Left kidney (tissue), 8 donors: ENCODE measurements around the gene ADAMTS19. TPM values are rescaled to one million over a fixed set of nuclear protein-coding genes. Genes with fewer than 3 reads are reported as not detected.
"Not testable (repeated sequence)": the region's sequence is repeated elsewhere in the genome, so short reads cannot be mapped to it uniquely, and the experiment has no call there.

Experiments
- DNase-seq: peaks from one replicate; pipeline ENCODE4 v3.0.0-alpha.2; 2013
- long read RNA-seq, 8 donors: transcript quantifications; one replicate each; lab custom pipeline, GENCODE V29; 2026
- polyA plus RNA-seq: library from polyadenylated mRNA; unstranded; fragments of 120-200 nt; gene quantifications from one replicate; pipeline ENCODE4 v1.2.1, GENCODE V29; 2013; ENCODE audit not compliant: insufficient read length

The ADAMTS19 gene
- polyA plus RNA-seq, result 6.8 TPM
- long read RNA-seq, donor 1, result 0 reads
- long read RNA-seq, donor 2, result 0 reads
- long read RNA-seq, donor 3, result 0 reads
- long read RNA-seq, donor 4, result 0 reads
- long read RNA-seq, donor 5, result 0 reads
- long read RNA-seq, donor 6, full-length matches to known transcripts, result 1 of 1 reads
- long read RNA-seq, donor 6, partial matches to known transcripts, result 0 of 1 reads
- long read RNA-seq, donor 6, other reads (novel, unspliced or antisense), result 0 of 1 reads
- long read RNA-seq, donor 7, result 0 reads
- long read RNA-seq, donor 8, result 0 reads

GRCh38 chr5:129459777-129460671 is at the start of gene ADAMTS19:
ADAMTS19 (plus strand) TSS chr5:129460298; CDS start chr5:129460392, 94 bp downstream.
- DNase-seq, result peak; percentile 30

- no peak for DNase-seq
These were observed 49.6 kb upstream of the ADAMTS19 start for GRCh38 chr5:129410488-129410887.

GRCh38 chr5:129412721-129413120 is 47.4 kb upstream of the ADAMTS19 start:
- no peak for DNase-seq

GRCh38 chr5:129413570-129413969 is 46.5 kb upstream of the ADAMTS19 start:
- DNase-seq, result no peak

DNA sequence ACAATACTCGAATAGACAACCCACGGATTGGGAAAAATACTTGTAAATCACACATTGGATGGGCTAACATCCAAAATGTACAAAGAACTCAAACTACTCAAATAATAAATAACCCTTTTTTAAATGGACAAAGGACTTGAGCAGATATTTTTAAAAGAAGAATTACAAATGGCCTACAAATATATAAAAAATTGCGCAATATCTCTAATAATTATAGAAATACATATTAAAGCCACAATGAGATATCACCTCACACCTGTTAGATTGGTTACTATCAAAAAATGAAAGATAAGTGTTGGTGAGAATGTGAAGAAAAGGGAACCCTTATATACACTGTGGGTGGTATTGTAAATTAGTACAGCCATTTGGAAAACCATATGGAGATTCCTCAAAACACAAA is 40.8 kb upstream of the ADAMTS19 start:
- DNase-seq, result no peak

GRCh38 chr5:129425031-129425430 is 35.1 kb upstream of the ADAMTS19 start:
- no peak for DNase-seq

- no peak for DNase-seq
These were observed 34.0 kb upstream of the ADAMTS19 start for GRCh38 chr5:129426071-129426470.

GRCh38 chr5:129428636-129429035 is 31.5 kb upstream of the ADAMTS19 start:
- DNase-seq, result not testable (repeated sequence)

- DNase-seq, result no peak
These were observed 28.7 kb upstream of the ADAMTS19 start for GRCh38 chr5:129431406-129431805.

- DNase-seq, result no peak
These were observed 21.8 kb upstream of the ADAMTS19 start for GRCh38 chr5:129438322-129438721.

DNA sequence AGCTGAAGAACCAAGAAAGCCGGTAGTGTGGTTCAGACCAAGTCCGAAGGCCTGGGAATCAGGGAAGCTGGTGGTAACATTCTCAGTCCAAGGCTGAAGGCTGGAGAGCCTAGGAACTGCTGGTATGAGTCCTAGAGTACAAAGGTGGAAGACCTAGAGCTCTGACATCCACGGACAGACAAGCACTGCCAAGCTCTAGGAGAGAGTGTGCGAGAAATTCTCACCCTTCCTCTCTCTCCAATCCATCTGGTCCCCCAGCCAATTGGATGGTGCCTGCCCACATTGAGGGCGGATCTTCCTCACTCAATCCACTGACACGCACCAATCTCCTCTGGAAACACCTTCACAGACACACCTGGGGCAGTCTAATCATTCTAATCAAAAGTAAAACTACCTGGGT is 19.7 kb upstream of the ADAMTS19 start:
- no peak for DNase-seq

GRCh38 chr5:129441096-129441495 is 19.0 kb upstream of the ADAMTS19 start:
- DNase-seq, result no peak

DNA sequence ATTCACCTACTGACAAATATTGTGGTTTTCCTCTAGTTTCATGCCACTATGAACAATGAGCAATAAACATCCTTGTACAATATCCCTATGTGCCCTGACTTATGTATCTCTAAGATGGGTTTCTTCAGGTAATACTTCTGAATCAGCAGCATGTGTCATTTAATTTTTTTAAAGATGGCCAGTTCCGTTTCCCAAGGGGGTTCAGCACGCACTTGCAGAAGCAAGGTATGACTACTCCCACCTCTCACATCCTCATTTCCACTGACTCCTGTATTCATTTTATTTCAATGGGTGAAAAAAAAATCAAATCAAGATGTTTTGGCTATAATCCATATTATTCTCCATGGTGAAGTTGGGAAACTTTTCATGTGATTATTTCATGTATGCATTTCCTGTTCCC is 14.7 kb upstream of the ADAMTS19 start:
- DNase-seq, result no peak

- no peak for DNase-seq
These were observed 12.1 kb upstream of the ADAMTS19 start for GRCh38 chr5:129447968-129448367.

GRCh38 chr5:129448654-129449053 is 11.4 kb upstream of the ADAMTS19 start:
- DNase-seq, result no peak

- DNase-seq, result no peak
These were observed 5.6 kb upstream of the ADAMTS19 start for GRCh38 chr5:129454461-129454860.

DNA sequence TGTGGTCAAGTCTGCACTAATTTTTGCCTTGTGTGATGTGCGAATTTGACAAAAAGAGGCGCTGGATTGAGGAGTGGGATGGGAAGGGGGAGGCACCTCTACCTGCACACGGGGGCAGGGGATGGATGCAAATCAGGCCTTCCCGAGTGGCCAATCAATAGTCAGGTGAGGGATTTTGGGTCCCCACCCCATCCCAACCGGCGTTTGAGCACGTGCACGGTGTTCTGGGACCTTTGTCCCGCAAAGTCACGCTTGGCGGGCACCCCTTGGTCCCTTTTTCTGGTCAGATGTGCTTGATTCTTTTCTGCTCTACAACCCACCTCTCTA is 685 bp upstream of the ADAMTS19 start:
- DNase-seq, result no peak

DNA sequence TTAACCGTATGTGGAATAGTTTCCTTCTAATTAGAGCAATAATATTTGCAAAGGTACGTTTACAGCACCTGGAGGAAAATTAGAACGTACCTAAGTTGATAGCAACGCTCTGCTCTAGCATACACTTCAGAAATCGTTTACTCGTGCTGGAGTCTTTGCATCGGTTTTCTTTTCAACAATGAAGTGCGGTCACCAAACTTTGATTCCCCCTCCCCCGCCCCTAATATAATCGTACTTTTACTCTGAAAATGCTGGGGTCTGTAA is 506 bp downstream of the ADAMTS19 start:
- DNase-seq, result no peak

DNA sequence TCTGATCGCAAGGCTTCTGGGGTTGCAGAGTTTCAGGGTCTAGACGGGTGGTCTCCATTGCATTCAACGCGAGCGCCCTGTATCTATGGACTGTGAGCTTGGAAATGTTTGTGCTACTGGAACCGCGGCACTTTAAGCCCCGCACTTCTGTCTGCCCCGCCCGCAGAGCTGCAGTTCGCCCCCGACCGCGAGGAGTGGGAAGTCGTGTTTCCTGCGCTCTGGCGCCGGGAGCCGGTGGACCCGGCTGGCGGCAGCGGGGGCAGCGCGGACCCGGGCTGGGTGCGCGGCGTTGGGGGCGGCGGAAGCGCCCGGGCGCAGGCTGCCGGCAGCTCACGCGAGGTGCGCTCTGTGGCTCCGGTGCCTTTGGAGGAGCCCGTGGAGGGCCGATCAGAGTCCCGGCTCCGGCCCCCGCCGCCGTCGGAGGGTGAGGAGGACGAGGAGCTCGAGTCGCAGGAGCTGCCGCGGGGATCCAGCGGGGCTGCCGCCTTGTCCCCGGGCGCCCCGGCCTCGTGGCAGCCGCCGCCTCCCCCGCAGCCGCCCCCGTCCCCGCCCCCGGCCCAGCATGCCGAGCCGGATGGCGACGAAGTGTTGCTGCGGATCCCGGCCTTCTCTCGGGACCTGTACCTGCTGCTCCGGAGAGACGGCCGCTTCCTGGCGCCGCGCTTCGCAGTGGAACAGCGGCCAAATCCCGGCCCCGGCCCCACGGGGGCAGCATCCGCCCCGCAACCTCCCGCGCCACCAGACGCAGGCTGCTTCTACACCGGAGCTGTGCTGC is 1.0 kb downstream of the ADAMTS19 start:
- DNase-seq, result peak; percentile 42

GRCh38 chr5:129461711-129462332 is 1.7 kb downstream of the ADAMTS19 start:
- peak; percentile 7 for DNase-seq

GRCh38 chr5:129465776-129466344 is 5.8 kb downstream of the ADAMTS19 start:
- no peak for DNase-seq

DNA sequence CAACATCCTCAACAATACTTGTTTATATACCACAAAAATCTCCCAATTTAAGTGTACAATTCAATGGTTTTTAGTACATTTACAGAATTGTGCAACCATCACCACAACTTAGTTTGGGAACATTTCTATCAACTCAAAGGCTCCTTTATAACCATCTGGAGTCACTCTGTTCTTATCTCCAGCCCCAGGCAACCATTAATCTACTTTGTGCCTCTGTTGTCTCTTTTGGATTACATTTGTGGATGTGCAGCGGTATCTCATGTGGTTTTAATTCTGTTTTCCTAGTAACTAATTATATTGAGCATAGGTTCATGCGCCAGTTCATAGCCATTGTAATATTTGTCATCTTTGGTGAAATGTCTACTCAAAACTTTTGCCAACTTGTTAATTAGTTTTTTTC is 14.4 kb downstream of the ADAMTS19 start:
- no peak for DNase-seq
